Upper lobe of left lung (tissue), 4 donors: ENCODE results near the gene FIZ1.

Source experiments
- CTCF ChIP-seq, 6 experiments: fragments of 450-650 bp in 4 of 6; fragments of 200-600 bp in 2 of 6; sonication (generic) in 2 of 6; IDR thresholded peaks; one replicate each; pipeline ENCODE4 v1.5.1; 2016 to 2019; ENCODE audit warnings: antibody characterized with exemption in 6 of 6
- POLR2A ChIP-seq, 4 donors: fragments of 450-650 bp; IDR thresholded peaks; one replicate each; pipeline ENCODE4 v1.5.1; 2016 to 2017; ENCODE audit warnings: antibody characterized with exemption in 4 of 4, mild to moderate bottlenecking in 2 of 4
- POLR2AphosphoS5 ChIP-seq, 2 donors: sonication (generic); formaldehyde crosslinking; IDR thresholded peaks; one replicate each; pipeline ENCODE4 v1.5.1; 2017; ENCODE audit warnings: antibody characterized with exemption in 2 of 2

DNA sequence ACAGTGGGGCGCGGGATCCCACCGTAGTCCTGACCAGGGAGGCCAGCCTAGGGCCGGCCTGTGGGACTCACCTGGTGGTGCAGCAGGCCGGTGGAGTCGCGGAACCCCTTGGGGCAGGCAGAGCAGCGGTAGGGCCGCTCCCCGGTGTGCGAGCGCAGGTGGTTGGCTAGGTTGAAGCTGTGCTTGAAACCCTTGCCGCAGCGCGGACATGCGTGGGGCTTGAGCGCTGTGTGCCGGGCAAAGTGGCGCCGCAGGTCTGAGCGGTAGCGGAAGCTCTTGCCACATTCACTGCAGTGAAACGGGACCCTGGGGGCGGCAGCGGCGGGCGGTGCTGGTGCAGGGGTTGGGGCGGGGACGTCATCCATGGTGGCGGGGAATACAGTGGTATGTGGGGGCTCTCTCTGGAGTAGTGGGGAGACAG is 1.8 kb downstream of the FIZ1 start:
- TF ChIP-seq POLR2AphosphoS5 (IDR thresholded peaks at IDR 0.05) (no peak), POLR2A (IDR thresholded peaks at IDR 0.05) (no peak), CTCF (IDR thresholded peaks at IDR 0.05) (no peak)
